GM12878 (cell line): ENCODE measurements around the gene TERB1. TPM values are rescaled to one million over a fixed set of nuclear protein-coding genes. Genes with fewer than 3 reads are reported as not detected.

Experiments used
- ATAC-seq: fragments of 200-7000 bp; cut with Tn5 transposase; 3 replicates; pipeline ENCODE4 v1.9.1; 2020; ENCODE audit warnings: mild to moderate bottlenecking, moderate library complexity
- BruUV-seq: library from RNA; stranded (reverse); fragments of 400-500 nt; replicated peaks from 2 replicates; lab custom pipeline; 2021; lab: Mats Ljungman, UMichigan
- CTCF ChIA-PET: fragments of 300-600 bp; sonication (Branson Sonifier 250); formaldehyde crosslinking; extraction: SDS; loops from one replicate; lab custom pipeline; 2021; ENCODE audit warnings: inconsistent platforms; lab: Yijun Ruan, JAX
- POLR2A ChIA-PET: fragments of 350-600 bp; formaldehyde crosslinking; extraction: SDS; loops from one replicate; lab custom pipeline; 2021; ENCODE audit warnings: inconsistent platforms; lab: Charles Lee
- RAD21 ChIA-PET: fragments of 300-600 bp; sonication (Branson Sonifier 250); formaldehyde crosslinking; loops from one replicate; lab custom pipeline; 2023; ENCODE audit warnings: antibody characterized with exemption; ENCODE audit not compliant: unreplicated experiment; lab: Charles Lee
- SMC1A ChIA-PET: fragments of 300-600 bp; sonication (Branson Sonifier 250); formaldehyde crosslinking; loops from one replicate; lab custom pipeline; 2023; ENCODE audit not compliant: unreplicated experiment, uncharacterized antibody; lab: Charles Lee
- DNase-seq: peaks from one replicate; pipeline ENCODE4 v3.0.0-alpha.2; 2011; ENCODE audit warnings: low read depth, low spot score
- FAIRE-seq: peaks from 3 replicates; lab custom pipeline; 2011; peaks lifted over from hg19 to GRCh38; lab: Jason Lieb, UNC
- H2AFZ ChIP-seq: 2 replicates; pipeline ENCODE4 v1.6.0; 2011; ENCODE audit warnings: low read depth, low read length, control low read depth; ENCODE audit not compliant: control insufficient read depth
- H3K27ac ChIP-seq: 2 replicates; pipeline ENCODE4 v1.5.1; 2011; ENCODE audit warnings: control low read depth; ENCODE audit not compliant: control insufficient read depth, insufficient read depth
- H3K27me3 ChIP-seq, 2 experiments: replicated peaks in 1 of 2; 2 replicates each; pipeline versions ENCODE4 v1.6.0 to v1.6.1; 2011; ENCODE audit warnings: low read length in 1 of 2; ENCODE audit not compliant: control insufficient read depth in 2 of 2, insufficient read depth in 2 of 2
- H3K36me3 ChIP-seq, 2 experiments: 2 replicates each; pipeline ENCODE4 v1.5.1; 2011; ENCODE audit warnings: low read length in 1 of 2; ENCODE audit not compliant: control insufficient read depth in 2 of 2, insufficient read depth in 2 of 2
- H3K4me1 ChIP-seq: 2 replicates; pipeline ENCODE4 v1.6.1; 2011; ENCODE audit warnings: mild to moderate bottlenecking, low read length, moderate library complexity, mixed read lengths; ENCODE audit not compliant: control insufficient read depth, insufficient read depth
- H3K4me2 ChIP-seq: 2 replicates; pipeline ENCODE4 v1.6.0; 2011; ENCODE audit warnings: control low read depth; ENCODE audit not compliant: control insufficient read depth, insufficient read depth
- H3K4me3 ChIP-seq: fragments of 200-600 bp; sonication (generic); 2 replicates; pipeline ENCODE4 v1.5.1; 2016
- H3K79me2 ChIP-seq: 2 replicates; pipeline ENCODE4 v1.6.0; 2011; ENCODE audit warnings: low read length; ENCODE audit not compliant: control insufficient read depth, insufficient read depth
- H3K9ac ChIP-seq: 2 replicates; pipeline ENCODE4 v1.8.0; 2011; ENCODE audit warnings: low read length, control low read depth, mixed read lengths; ENCODE audit not compliant: control insufficient read depth, insufficient read depth
- H3K9me3 ChIP-seq: replicated peaks from 3 replicates; pipeline ENCODE4 v1.5.1; 2011; ENCODE audit warnings: mild to moderate bottlenecking, low read length; ENCODE audit not compliant: control insufficient read depth, insufficient read depth
- H4K20me1 ChIP-seq: 2 replicates; pipeline ENCODE4 v1.6.0; 2011; ENCODE audit not compliant: control insufficient read depth, insufficient read depth
- ESRRA ChIP-seq: IDR thresholded peaks from 2 replicates; pipeline ENCODE4 v1.6.1; 2012; ENCODE audit warnings: mild to moderate bottlenecking, low read length, improper control_type of control experiment
- NFYA ChIP-seq: IDR thresholded peaks from 2 replicates; pipeline ENCODE4 v1.6.1; 2011; ENCODE audit warnings: low read depth, mild to moderate bottlenecking, low read length, improper control_type of control experiment, borderline replicate concordance
- NR2C1 ChIP-seq: fragments of 450-650 bp; IDR thresholded peaks from 2 replicates; pipeline ENCODE4 v1.6.1; 2017; ENCODE audit warnings: antibody characterized with exemption, mild to moderate bottlenecking, moderate library complexity
- NRF1 ChIP-seq: conservative IDR thresholded peaks from 2 replicates; pipeline ENCODE4 v1.6.1; 2011; ENCODE audit warnings: mild to moderate bottlenecking, low read depth, low read length, improper control_type of control experiment
- RB1 ChIP-seq: fragments of 450-650 bp; formaldehyde crosslinking; IDR thresholded peaks from 2 replicates; pipeline ENCODE4 v1.6.1; 2017; ENCODE audit warnings: mild to moderate bottlenecking, borderline replicate concordance
- TARDBP ChIP-seq: IDR thresholded peaks from 2 replicates; pipeline ENCODE4 v1.6.1; 2016; ENCODE audit warnings: borderline replicate concordance
- ZSCAN29 ChIP-seq: fragments of 450-650 bp; IDR thresholded peaks from 2 replicates; pipeline ENCODE4 v1.6.1; 2017; ENCODE audit warnings: mild to moderate bottlenecking, moderate library complexity
- WGBS: methylation state at CpG from one replicate; pipeline ENCODE4 v1.1.6; 2016; ENCODE audit warnings: low lambda C conversion rate; ENCODE audit not compliant: insufficient replicate concordance, insufficient coverage; ENCODE audit errors: missing lambda C conversion rate; 5-methylcytosine and 5-hydroxymethylcytosine counted together
- in situ Hi-C: fragments of 300-500 bp; cut with MboI; formaldehyde crosslinking; loops from 9 replicates; pipeline ENCODE4 v1.14.3; 2018; ENCODE audit warnings: mixed read lengths
- intact Hi-C: fragments of 100-400 bp; cut with micrococcal nuclease; formaldehyde crosslinking; loops from one replicate; pipeline ENCODE4 v1.14.2; 2022; ENCODE audit not compliant: unreplicated experiment
- polyA plus RNA-seq, 11 experiments: library from polyadenylated mRNA; depleted of rRNA in 4 of 11; unstranded in 6 of 11; stranded (reverse) in 5 of 11; fragments of >200 nt; fragmentation: Nextera tagmentation in 4 of 11; fragmentation: Illumina TruSeq in 1 of 11; extraction: Ambion mirVana in 4 of 11; extraction: Trizol in 1 of 11; gene quantifications; 1 replicate in 1 of 11; 2 replicates in 10 of 11; pipeline versions ENCODE4 v1.2.1 to v1.2.3, GENCODE V29; 2011 to 2016; ENCODE audit warnings: inconsistent platforms in 2 of 11, missing spikeins in 2 of 11, low read depth in 1 of 11
- total RNA-seq, 4 experiments: library from RNA; depleted of rRNA in 3 of 4; stranded (reverse); fragments of >200 nt in 3 of 4; fragmentation: Illumina TruSeq in 1 of 4; extraction: Trizol in 1 of 4; gene quantifications; 2 replicates each; pipeline versions ENCODE4 v1.2.1 to v1.2.3, GENCODE V29; 2013 to 2021
- TF ChIP-seq, protein P1 (sequence below): fragments of 150-350 bp; IDR thresholded peaks from 2 replicates; pipeline ENCODE4 v1.6.1; 2016; ENCODE audit warnings: low read depth, low read length

TERB1 gene
- total and polyA plus RNA-seq, 10 of the 15 experiments (the other 5 are each of a cell fraction or from before 2014, with no cell fraction given), result 0.03 to 0.10 (median 0.06) TPM; not detected in 7

- Histone ChIP-seq H3K27me3 (peaks cover 4 to 10% of the 10 kb centered on the region in 2 experiments; a peak in 3 of 4 replicates), H3K4me3 (no peak overlapping the region), H3K9ac (no peak overlapping the region), H4K20me1 (no peaks in the 10 kb centered on the region), H3K9me3 (no peaks in the 10 kb centered on the region), H3K36me3 (no peaks in the 10 kb centered on the region), H3K4me1 (no peaks in the 10 kb centered on the region), H2AFZ (no peak overlapping the region), H3K27ac (no peak overlapping the region), H3K4me2 (no peak overlapping the region), H3K79me2 (no peaks in the 10 kb centered on the region)
- no TSS peak for BruUV-seq
- WGBS, result 38% methylated on average over 7 of the region's 7 CpGs
- ChIA-PET RAD21 (no interaction called here), SMC1A (no interaction called here), CTCF (interaction anchor here (1.8 to 3.2 kb wide), 2 partner anchors 12 to 25 kb away, joined by 7 to 26 read pairs; partner anchors contain the start of gene NAE1), POLR2A (no interaction called here)
- intact Hi-C loops (no loop called here), in situ Hi-C loops (no loop called here)
- ATAC-seq (no peak), FAIRE-seq (no peak), DNase-seq (no peak)
- TF ChIP-seq NR2C1 (no peak), RB1 (no peak), NFYA (no peak), TARDBP (no peak), ESRRA (no peak), ZSCAN29 (no peak), NRF1 (no peak)
- TF ChIP-seq, protein P1, sequence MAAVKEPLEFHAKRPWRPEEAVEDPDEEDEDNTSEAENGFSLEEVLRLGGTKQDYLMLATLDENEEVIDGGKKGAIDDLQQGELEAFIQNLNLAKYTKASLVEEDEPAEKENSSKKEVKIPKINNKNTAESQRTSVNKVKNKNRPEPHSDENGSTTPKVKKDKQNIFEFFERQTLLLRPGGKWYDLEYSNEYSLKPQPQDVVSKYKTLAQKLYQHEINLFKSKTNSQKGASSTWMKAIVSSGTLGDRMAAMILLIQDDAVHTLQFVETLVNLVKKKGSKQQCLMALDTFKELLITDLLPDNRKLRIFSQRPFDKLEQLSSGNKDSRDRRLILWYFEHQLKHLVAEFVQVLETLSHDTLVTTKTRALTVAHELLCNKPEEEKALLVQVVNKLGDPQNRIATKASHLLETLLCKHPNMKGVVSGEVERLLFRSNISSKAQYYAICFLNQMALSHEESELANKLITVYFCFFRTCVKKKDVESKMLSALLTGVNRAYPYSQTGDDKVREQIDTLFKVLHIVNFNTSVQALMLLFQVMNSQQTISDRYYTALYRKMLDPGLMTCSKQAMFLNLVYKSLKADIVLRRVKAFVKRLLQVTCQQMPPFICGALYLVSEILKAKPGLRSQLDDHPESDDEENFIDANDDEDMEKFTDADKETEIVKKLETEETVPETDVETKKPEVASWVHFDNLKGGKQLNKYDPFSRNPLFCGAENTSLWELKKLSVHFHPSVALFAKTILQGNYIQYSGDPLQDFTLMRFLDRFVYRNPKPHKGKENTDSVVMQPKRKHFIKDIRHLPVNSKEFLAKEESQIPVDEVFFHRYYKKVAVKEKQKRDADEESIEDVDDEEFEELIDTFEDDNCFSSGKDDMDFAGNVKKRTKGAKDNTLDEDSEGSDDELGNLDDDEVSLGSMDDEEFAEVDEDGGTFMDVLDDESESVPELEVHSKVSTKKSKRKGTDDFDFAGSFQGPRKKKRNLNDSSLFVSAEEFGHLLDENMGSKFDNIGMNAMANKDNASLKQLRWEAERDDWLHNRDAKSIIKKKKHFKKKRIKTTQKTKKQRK, result no peak
These were observed 41.4 kb upstream of the TERB1 start for GRCh38 chr16:66842765-66843164.
